ENCODE measurements around the gene LTBP3.
"Not testable (repeated sequence)": the region's sequence is repeated elsewhere in the genome, so short reads cannot be mapped to it uniquely, and the experiment has no call there.

The LTBP3 gene

GRCh38 chr11:65518941-65519549 is 39.1 kb downstream of the LTBP3 start:
- DNase-seq (ENCODE audit: low read depth in 2 of 3, low spot score in 2 of 3): not testable (repeated sequence)

DNA sequence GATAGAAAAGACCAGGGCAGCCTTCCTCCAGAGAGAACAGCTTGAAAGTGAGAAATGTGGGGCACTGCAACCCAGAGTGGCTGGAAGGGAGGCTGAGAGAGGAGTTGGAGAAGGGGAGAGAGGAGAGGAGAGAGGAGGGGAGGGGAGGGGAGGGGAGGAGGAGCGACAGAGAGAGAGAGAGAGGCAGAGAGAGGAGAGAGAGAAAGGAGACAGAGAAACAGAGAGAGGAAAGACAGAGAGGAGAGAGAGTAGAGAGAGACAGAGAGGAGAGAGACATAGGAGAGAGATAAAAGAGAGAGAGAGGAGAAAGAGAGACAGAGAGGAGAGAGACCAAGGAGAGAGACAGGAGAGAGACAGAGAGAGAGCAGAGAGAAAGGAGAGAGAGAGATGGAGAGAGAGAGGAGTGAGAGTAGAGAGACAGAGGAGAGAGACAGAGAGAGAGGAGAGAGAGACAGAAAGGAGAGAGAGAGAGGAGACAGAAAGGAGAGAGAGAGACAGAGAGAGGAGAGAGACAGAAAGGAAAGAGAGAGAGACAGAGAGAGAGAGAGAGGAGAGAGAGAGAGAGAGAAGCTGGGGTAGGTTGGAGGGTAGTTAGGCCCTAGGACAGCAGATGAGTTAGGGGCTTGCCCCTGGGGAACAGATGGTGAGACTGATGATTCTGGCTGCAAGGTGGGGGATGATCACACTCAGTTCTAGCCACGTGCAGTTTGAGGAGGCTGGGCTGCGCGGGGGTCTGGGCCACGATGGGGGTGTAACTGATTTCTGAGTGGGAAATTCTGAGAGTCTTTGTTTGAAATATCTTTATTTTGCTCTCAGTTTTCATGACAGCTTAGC is 41.8 kb downstream of the LTBP3 start:
- DNase-seq (ENCODE audit: low read depth in 2 of 3, low spot score in 2 of 3): no peak

- DNase-seq (ENCODE audit: low read depth in 2 of 3, low spot score in 2 of 3): not testable (repeated sequence)
Observed at GRCh38 chr11:65512311-65512710, 45.8 kb downstream of the LTBP3 start.

DNA sequence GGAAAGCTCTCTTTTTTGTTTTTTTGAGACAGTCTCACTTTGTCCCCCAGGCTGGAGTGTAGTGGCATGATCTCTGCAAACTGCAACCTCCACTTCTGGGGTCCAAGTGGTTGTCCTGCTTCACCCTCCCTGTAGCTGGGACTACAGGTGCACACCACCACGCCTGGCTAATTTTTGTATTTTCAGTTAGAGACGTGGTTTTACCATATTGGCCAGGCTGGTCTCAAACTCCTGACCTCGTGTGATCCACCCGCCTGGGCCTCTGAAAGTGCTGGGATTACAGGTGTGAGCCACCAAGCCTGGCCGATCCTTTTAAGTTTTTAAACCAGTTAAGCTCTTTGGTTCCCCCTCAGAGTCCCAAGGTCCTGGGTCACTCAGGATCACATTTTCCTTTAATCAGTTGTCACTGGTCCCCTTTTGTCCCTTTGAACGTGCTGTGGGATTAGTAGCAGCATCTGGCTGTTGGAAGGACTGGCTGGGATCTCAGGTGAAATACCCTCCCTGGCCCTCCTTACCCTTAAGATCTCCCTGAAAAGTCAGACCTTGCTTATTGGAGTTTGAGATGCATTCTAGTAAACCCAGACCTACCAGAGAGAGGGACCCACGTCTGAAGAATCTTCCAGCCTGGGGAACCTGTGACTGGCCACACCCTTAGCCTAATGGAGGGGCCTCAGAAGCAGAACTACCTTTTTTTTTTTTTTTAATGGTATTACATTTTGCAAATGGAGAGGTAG is 51.2 kb downstream of the LTBP3 start:
- no peak for DNase-seq (ENCODE audit: low read depth in 2 of 3, low spot score in 2 of 3)

- DNase-seq (ENCODE audit: low read depth in 2 of 3, low spot score in 2 of 3): no peak
Observed at GRCh38 chr11:65506290-65506771, 51.8 kb downstream of the LTBP3 start.

DNA sequence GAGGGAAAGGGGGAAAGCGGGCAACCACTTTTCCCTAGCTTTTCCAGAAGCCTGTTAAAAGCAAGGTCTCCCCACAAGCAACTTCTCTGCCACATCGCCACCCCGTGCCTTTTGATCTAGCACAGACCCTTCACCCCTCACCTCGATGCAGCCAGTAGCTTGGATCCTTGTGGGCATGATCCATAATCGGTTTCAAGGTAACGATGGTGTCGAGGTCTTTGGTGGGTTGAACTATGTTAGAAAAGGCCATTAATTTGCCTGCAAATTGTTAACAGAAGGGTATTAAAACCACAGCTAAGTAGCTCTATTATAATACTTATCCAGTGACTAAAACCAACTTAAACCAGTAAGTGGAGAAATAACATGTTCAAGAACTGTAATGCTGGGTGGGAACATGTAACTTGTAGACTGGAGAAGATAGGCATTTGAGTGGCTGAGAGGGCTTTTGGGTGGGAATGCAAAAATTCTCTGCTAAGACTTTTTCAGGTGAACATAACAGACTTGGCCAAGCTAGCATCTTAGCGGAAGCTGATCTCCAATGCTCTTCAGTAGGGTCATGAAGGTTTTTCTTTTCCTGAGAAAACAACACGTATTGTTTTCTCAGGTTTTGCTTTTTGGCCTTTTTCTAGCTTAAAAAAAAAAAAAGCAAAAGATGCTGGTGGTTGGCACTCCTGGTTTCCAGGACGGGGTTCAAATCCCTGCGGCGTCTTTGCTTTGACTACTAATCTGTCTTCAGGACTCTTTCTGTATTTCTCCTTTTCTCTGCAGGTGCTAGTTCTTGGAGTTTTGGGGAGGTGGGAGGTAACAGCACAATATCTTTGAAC is 52.5 kb downstream of the LTBP3 start:
- DNase-seq (ENCODE audit: low read depth in 2 of 3, low spot score in 2 of 3): no peak

DNA sequence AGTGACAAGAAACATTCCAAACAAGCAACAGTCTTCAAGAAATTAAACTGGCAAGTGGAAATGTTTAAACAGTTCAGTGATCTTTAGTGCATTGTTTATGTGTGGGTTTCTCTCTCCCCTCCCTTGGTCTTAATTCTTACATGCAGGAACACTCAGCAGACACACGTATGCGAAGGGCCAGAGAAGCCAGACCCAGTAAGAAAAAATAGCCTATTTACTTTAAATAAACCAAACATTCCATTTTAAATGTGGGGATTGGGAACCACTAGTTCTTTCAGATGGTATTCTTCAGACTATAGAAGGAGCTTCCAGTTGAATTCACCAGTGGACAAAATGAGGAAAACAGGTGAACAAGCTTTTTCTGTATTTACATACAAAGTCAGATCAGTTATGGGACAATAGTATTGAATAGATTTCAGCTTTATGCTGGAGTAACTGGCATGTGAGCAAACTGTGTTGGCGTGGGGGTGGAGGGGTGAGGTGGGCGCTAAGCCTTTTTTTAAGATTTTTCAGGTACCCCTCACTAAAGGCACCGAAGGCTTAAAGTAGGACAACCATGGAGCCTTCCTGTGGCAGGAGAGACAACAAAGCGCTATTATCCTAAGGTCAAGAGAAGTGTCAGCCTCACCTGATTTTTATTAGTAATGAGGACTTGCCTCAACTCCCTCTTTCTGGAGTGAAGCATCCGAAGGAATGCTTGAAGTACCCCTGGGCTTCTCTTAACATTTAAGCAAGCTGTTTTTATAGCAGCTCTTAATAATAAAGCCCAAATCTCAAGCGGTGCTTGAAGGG is 53.3 kb downstream of the LTBP3 start:
- no peak for DNase-seq (ENCODE audit: low read depth in 2 of 3, low spot score in 2 of 3)

GRCh38 chr11:65503949-65504673 is 54.0 kb downstream of the LTBP3 start:
- DNase-seq (ENCODE audit: low read depth in 2 of 3, low spot score in 2 of 3): no peak

- DNase-seq (ENCODE audit: low read depth in 2 of 3, low spot score in 2 of 3): no peak
Observed at GRCh38 chr11:65503368-65503948, 54.7 kb downstream of the LTBP3 start.

DNA sequence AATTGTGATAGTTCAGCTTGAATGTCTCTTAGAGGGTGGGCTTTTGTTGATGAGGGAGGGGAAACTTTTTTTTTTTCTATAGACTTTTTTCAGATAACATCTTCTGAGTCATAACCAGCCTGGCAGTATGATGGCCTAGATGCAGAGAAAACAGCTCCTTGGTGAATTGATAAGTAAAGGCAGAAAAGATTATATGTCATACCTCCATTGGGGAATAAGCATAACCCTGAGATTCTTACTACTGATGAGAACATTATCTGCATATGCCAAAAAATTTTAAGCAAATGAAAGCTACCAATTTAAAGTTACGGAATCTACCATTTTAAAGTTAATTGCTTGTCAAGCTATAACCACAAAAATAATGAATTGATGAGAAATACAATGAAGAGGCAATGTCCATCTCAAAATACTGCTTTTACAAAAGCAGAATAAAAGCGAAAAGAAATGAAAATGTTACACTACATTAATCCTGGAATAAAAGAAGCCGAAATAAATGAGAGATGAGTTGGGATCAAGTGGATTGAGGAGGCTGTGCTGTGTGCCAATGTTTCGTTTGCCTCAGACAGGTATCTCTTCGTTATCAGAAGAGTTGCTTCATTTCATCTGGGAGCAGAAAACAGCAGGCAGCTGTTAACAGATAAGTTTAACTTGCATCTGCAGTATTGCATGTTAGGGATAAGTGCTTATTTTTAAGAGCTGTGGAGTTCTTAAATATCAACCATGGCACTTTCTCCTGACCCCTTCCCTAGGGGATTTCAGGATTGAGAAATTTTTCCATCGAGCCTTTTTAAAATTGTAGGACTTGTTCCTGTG is 55.4 kb downstream of the LTBP3 start:
- DNase-seq (ENCODE audit: low read depth in 2 of 3, low spot score in 2 of 3): no peak

- DNase-seq (ENCODE audit: low read depth in 2 of 3, low spot score in 2 of 3): no peak
Observed at GRCh38 chr11:65502274-65502554, 55.9 kb downstream of the LTBP3 start.

- no peak for DNase-seq (ENCODE audit: low read depth in 2 of 3, low spot score in 2 of 3)
Observed at GRCh38 chr11:65501472-65502273, 56.5 kb downstream of the LTBP3 start.

- DNase-seq (ENCODE audit: low read depth in 2 of 3, low spot score in 2 of 3): no peak
Observed at GRCh38 chr11:65501186-65501471, 57.0 kb downstream of the LTBP3 start.

DNA sequence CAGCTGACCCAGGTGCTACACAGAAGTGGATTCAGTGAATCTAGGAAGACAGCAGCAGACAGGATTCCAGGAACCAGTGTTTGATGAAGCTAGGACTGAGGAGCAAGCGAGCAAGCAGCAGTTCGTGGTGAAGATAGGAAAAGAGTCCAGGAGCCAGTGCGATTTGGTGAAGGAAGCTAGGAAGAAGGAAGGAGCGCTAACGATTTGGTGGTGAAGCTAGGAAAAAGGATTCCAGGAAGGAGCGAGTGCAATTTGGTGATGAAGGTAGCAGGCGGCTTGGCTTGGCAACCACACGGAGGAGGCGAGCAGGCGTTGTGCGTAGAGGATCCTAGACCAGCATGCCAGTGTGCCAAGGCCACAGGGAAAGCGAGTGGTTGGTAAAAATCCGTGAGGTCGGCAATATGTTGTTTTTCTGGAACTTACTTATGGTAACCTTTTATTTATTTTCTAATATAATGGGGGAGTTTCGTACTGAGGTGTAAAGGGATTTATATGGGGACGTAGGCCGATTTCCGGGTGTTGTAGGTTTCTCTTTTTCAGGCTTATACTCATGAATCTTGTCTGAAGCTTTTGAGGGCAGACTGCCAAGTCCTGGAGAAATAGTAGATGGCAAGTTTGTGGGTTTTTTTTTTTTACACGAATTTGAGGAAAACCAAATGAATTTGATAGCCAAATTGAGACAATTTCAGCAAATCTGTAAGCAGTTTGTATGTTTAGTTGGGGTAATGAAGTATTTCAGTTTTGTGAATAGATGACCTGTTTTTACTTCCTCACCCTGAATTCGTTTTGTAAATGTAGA is 57.6 kb downstream of the LTBP3 start:
- DNase-seq (ENCODE audit: low read depth in 2 of 3, low spot score in 2 of 3): no peak

GRCh38 chr11:65499713-65500386 is 58.3 kb downstream of the LTBP3 start:
- DNase-seq (ENCODE audit: low read depth in 2 of 3, low spot score in 2 of 3): no peak

GRCh38 chr11:65498977-65499712 is 59.0 kb downstream of the LTBP3 start, which contains the start of gene MALAT1:
Gene MALAT1 (plus strand): TSS chr11:65499045.
- DNase-seq (ENCODE audit: low read depth in 2 of 3, low spot score in 2 of 3): peak; percentile 74 to 99 (median 90)
